ENCODE measurements around the gene THG1L. TPM values are rescaled to one million over a fixed set of nuclear protein-coding genes. Genes with fewer than 3 reads are reported as not detected.
A peak's percentile ranks its signal among the peaks of the same experiment; 100 is the strongest.
"Not testable (repeated sequence)": the region's sequence is repeated elsewhere in the genome, so short reads cannot be mapped to it uniquely, and the experiment has no call there.

The THG1L gene
- polyA plus RNA-seq (ENCODE audit: insufficient read length in 12 of 12), result 10 to 100 TPM in 11 of 12 donors, not detected in 1; 12.2 to 29.6 (median 24.3) TPM
- long read RNA-seq, donor 1, transcript THG1L-201 (6 exons, 3,107 nt), result major isoform, 16 of 42 reads
- long read RNA-seq, donor 1, partial matches to known transcripts, result 26 of 42 reads
- long read RNA-seq, donor 1, other reads (novel, unspliced or antisense), result 0 of 42 reads
- long read RNA-seq, donor 2, transcript THG1L-201 (6 exons, 3,107 nt), result major isoform, 13 of 19 reads
- long read RNA-seq, donor 2, partial matches to known transcripts, result 5 of 19 reads
- long read RNA-seq, donor 2, other reads (novel, unspliced or antisense), result 0 of 19 reads
- long read RNA-seq, donor 3, transcript THG1L-201 (6 exons, 3,107 nt), result major isoform, 7 of 7 reads
- long read RNA-seq, donor 3, partial matches to known transcripts, result 0 of 7 reads
- long read RNA-seq, donor 3, other reads (novel, unspliced or antisense), result 0 of 7 reads
- long read RNA-seq, donor 4, transcript THG1L-201 (6 exons, 3,107 nt), result major isoform, 6 of 7 reads
- long read RNA-seq, donor 4, partial matches to known transcripts, result 0 of 7 reads
- long read RNA-seq, donor 4, other reads (novel, unspliced or antisense), result 0 of 7 reads
- long read RNA-seq, donor 5, transcript THG1L-201 (6 exons, 3,107 nt), result major isoform, 15 of 23 reads
- long read RNA-seq, donor 5, partial matches to known transcripts, result 8 of 23 reads
- long read RNA-seq, donor 5, other reads (novel, unspliced or antisense), result 0 of 23 reads
- long read RNA-seq, donor 6, partial matches to known transcripts, result 0 of 5 reads
- long read RNA-seq, donor 6, other reads (novel, unspliced or antisense), result 0 of 5 reads
- long read RNA-seq, donor 7, transcript THG1L-201 (6 exons, 3,107 nt), result major isoform, 8 of 13 reads
- long read RNA-seq, donor 7, partial matches to known transcripts, result 5 of 13 reads
- long read RNA-seq, donor 7, other reads (novel, unspliced or antisense), result 0 of 13 reads
- long read RNA-seq, donor 8, transcript THG1L-201 (6 exons, 3,107 nt), result major isoform, 9 of 16 reads
- long read RNA-seq, donor 8, partial matches to known transcripts, result 6 of 16 reads
- long read RNA-seq, donor 8, other reads (novel, unspliced or antisense), result 0 of 16 reads
- long read RNA-seq, donor 9, transcript THG1L-201 (6 exons, 3,107 nt), result major isoform, 7 of 17 reads
- long read RNA-seq, donor 9, partial matches to known transcripts, result 10 of 17 reads
- long read RNA-seq, donor 9, other reads (novel, unspliced or antisense), result 0 of 17 reads
- long read RNA-seq, donor 10, transcript THG1L-201 (6 exons, 3,107 nt), result major isoform, 6 of 11 reads
- long read RNA-seq, donor 10, partial matches to known transcripts, result 5 of 11 reads
- long read RNA-seq, donor 10, other reads (novel, unspliced or antisense), result 0 of 11 reads
- long read RNA-seq, donor 11, transcript THG1L-201 (6 exons, 3,107 nt), result major isoform, 12 of 22 reads
- long read RNA-seq, donor 11, partial matches to known transcripts, result 10 of 22 reads
- long read RNA-seq, donor 11, other reads (novel, unspliced or antisense), result 0 of 22 reads

DNA sequence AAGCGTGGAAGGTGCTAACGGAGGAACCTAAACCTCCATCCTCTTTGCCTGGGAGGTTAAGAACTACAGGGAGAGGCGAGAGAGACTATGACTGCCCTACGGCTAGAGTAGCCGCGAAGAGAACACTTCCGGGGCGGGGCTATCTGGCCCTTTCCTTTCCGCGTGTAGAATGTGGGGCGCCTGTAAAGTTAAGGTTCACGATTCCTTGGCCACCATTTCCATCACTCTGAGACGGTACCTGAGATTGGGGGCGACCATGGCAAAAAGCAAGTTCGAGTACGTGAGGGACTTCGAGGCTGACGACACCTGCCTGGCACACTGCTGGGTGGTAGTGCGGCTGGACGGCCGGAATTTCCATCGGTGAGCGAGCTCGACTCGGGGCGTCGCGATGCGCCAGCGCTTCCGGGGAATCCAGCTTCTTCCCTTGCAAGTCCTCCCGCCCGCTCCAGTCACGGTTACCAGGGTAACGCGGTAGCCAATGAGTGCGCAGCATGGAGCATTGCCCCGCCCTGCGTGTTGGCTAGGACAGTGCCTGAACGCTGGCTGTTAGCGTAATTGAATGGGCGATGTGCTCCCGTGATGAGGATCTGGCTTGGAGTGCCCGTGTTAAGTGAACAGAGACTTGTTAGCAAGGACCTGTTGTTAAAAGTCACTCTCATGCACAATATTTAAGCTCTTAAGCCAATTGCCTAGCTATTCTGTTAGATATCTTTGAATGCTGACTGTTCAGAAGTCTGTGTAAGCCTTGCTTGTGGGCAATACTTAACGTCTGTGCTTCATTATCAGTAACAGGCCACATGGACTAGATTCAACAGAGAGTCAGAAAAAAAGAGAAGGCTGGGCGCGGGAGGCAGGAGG lies at the start of gene THG1L:
TSS of gene THG1L (plus strand) at position 149 of the 858 bp plus-strand sequence. CDS start at position 170, 21 bp downstream.
- DNase-seq, result peak; percentile 98

GRCh38 chr5:157682257-157682656 lies 49.0 kb upstream of the THG1L start:
- DNase-seq, result no peak

DNA sequence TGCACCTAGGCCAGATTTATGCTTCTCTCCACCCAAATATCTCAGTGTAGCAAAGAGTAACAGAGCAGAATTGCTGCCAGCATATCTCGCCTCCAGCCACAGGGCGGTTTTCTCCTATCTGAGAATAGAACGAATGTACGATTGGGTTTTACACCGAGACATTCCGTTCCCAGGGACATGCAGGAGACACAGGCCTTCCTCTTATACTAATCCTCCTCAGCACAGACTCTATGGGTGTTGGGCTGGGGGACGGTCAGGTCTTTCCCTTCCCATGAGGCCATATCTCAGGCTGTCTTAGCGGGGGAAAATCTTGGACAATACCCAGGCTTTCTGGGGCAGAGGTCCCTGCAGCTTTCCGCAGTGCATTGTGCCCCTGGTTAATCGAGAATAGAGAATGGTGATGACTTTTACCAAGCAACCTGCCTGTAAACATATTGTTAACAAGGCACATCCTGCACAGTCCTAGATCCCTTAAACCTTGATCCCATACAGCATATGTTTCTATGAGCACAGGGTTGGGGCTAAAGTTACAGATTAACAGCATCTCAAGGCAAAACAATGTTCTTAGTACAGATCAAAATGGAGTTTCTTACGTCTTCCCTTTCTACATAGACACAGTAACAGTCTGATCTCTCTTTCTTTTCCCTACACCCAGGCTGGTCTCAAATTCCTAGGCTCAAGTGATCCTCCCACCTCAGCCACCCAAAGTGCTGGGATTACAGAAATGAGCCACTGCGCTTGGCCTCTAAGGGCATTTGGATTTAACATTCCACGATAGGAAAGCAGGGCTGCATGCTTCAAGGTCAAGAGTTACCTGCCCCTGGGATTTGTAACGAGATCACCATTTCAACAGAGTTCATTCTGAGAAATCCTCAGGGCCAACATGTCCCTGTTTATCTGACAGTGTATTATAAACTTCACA lies 44.7 kb upstream of the THG1L start:
- not testable (repeated sequence) for DNase-seq

GRCh38 chr5:157687198-157687554 lies 44.0 kb upstream of the THG1L start:
- DNase-seq, result no peak

DNA sequence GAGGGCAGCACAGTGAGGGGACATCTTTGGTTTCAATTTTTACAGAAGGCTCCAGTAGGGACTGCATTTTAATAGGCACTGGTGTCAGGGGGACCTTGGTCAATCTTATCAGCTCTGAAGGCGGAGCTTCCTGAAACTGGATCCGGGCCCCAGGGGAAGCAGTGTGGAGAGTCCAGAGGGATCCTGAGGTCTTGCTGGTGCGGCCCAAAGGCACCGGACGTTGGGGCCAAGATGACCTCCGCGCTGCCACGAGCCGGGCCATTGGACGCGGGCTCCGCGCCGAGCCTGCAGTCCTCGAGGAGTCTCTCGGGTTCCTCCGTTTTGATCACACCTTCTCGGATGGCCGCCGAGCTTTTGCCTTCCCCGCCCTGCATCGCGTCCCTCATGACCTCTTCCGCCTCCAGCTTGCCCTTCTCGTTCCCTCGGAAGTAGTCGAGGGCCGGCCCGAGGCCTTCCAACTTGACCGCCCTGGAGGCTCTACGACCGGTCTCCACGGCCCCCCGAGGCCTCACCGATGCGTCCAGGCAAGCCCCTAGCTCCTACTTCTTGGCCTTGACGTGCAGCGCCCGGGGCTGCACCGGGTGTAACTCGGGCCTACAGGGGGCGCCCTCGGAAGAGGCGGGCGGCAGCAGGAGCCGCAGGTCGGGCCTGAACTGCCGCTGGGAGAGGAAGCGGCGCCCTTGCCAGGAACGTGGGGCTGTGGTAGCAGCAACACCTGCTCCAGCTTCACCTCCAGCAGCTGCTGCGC lies 41.1 kb upstream of the THG1L start:
- DNase-seq, result no peak

- no peak for DNase-seq
These were observed 40.4 kb upstream of the THG1L start for GRCh38 chr5:157690690-157691433.

DNA sequence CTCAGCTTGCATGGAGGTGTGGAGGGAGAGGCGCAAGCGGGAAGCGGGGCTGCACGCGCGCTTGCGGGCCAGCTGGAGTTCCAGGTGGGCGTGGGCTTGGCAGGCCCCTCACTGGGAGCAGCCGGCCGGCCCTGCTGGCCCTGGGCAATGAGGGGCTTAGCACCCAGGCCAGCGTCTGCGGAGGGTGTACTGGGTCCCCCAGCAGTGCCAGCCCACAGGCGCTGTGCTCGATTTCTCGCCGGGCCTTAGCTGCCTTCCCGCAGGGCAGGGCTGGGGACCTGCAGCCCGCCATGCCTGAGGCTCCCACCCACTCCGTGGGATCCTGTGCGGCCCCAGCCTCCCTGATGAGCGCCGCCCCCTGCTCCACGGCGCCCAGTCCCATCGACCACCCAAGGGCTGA lies 37.4 kb upstream of the THG1L start:
- not testable (repeated sequence) for DNase-seq

GRCh38 chr5:157696154-157696553 lies 35.1 kb upstream of the THG1L start:
- DNase-seq, result not testable (repeated sequence)

GRCh38 chr5:157698674-157699073 lies 32.5 kb upstream of the THG1L start:
- DNase-seq, result not testable (repeated sequence)

DNA sequence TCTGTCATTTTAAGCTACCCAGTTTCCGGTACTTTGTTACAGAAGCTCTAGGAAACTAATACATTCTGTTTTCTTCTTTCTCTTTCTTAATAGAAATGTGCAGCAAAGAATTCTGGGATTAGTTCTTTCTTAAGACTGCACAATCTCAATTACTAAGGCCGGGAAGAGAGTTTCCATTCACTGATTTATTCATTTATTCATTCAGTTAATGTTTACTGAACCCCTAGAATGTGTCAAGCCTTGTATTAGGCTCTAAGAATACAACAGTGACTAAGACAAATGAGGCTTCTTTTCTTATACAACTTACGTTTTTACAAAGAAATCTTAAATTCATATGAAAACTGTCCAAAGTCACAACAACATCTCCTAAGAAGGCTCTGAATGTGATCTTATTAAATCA lies 27.5 kb upstream of the THG1L start:
- no peak for DNase-seq

DNA sequence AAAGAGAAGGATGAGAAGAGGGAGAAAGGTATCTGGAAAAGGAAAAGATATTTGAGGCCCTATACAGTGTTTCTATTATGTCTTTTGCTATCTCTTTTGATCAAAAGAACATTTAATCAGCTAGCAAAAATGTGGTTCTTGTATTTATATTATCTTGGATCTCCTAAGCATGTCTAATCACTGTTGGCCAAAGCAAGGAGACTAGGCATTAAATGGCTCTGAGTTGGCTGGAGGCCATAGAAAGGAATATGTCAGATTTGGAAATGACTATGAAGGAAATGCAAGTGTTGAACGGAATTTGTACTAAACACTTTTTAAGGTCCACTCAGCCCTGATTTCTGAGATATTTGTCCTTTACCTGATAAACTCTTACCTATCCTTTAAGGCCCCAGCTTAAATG lies 22.4 kb upstream of the THG1L start:
- DNase-seq, result no peak

GRCh38 chr5:157709346-157709745 lies 21.9 kb upstream of the THG1L start:
- DNase-seq, result no peak

DNA sequence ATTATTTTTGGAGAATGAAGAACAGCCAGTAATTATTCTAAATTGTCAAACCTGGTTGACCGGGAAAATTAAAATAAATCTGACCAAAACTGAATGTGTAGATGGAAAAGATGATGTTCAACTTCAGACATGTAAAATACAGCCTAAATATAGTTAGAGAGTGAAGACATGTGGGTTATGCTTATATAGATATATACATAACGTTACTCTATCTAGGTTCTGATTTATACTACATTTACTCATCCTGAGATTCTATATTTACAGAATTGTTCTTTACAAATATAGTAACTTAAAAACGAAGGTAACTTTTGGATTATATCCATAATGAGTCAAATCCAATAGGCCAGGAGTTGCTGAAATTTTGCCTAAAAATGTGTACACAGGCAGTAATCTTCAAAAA lies 20.8 kb upstream of the THG1L start:
- no peak for DNase-seq

GRCh38 chr5:157710882-157711281 lies 20.3 kb upstream of the THG1L start:
- no peak for DNase-seq

DNA sequence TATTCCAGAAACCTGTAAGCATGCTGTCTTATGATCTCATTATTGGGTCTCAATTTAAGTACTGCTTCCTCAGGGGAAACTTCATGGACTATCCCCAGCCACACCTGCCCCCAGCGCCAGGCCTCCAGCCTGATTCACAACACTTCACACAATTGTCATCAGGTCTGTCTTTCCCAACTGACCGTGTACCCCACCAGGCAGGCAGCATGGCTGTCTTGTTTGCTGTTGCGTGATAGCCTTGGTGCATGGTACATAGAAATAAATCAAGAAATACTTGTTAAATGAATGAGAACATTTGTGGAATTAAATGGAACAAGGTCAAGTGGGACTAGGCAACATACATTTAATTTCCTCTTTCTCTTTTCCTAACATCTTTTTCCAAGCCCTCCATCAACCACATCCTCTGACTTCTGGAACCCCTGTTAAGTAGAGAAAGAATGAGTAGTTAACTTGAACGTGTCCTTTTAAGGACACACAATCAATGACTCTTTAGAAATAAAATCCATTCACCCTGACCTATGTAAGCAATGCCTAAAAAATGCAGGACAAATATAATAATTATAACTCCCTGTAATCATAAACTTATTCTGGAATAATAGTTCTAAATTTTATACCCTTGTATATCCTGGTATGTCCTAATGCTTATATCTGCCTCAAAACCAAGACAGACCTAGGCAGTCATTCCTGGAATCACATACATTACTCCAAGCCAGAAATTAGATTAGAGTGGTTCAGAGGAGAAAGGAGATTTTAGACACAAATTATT lies 17.2 kb upstream of the THG1L start:
- DNase-seq, result no peak

GRCh38 chr5:157714596-157714864 lies 16.7 kb upstream of the THG1L start:
- no peak for DNase-seq

DNA sequence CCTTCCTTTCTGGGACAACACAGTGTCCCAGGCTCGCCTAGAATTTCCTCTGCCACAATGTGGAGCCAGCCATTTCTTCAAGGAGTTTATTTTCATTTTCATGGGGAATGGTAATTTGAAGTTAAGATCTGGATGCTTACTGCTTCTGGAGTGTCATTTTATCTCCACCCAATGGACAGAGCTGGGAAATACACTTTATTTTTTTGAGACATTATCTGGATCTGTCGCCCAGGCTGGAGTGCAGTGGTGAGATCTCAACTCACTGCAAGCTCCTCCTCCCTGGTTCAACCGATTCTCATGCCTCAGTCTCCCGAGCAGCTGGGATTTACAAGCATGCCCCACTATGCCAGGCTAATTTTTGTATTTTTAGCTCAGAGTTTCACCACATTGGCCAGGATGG lies 12.7 kb upstream of the THG1L start:
- DNase-seq, result peak; percentile 65

Measured in muscle of arm (tissue), 14 donors.